Measurements from ENCODE around the gene KRTAP6-1.

The KRTAP6-1 gene

DNA sequence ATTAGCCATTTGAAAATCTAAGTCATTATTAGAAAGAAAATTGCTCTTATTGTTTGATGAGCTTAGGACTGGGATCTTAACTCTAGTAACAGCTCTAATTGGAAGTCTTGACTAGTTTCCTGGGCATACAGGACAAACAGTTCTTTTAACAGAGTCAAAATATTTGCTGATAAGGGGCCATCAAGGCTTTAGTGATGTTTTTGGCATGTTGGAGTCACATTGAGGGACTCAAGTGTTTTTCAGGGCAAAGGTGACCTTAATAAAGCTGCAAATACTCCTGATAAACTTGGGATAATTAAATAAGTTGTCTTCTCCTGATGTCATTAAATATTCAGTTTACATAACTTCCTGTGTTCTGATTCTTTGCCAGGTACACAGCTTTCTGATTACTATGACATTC, 46.1 kb downstream of the KRTAP6-1 start:
- DNase-seq = no peak

DNA sequence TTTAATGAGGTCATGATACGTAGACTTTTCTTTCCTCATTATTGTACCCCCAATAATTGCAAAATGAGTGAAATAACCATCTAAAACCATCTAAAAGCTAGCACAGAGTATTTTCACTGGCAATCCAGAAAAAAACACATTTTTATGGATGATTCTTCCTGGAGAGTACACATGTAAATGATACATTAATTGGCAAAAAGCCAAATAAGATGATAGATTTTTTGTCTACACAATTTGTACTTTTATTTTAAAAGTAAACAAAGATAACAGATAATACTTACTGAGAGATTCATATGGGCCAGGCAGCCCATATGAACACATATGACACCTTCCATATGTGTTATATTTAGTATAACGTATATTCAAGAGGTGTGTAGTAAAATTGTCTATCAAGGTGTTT, 50.1 kb downstream of the KRTAP6-1 start:
- DNase-seq = no peak

Data from T-helper 1 cell (primary cell).